Endodermal cell (in vitro differentiated cells): Measurements from ENCODE around the gene GDF7. TPM values are rescaled to one million over a fixed set of nuclear protein-coding genes. Genes with fewer than 3 reads are reported as not detected.

Source experiments
- DNase-seq: peaks from one replicate; pipeline ENCODE4 v3.0.0-alpha.2; 2017
- H3K27ac ChIP-seq: 2 replicates; pipeline ENCODE4 v1.5.1; 2013; ENCODE audit warnings: mild to moderate bottlenecking, low read depth, low read length, moderate library complexity
- H3K27me3 ChIP-seq: 2 replicates; pipeline ENCODE4 v1.6.1; 2013; ENCODE audit warnings: mild to moderate bottlenecking, low read length, moderate library complexity; ENCODE audit not compliant: insufficient read depth, control insufficient read depth, poor library complexity, severe bottlenecking
- H3K36me3 ChIP-seq: 2 replicates; pipeline ENCODE4 v1.7.0; 2013; ENCODE audit warnings: mild to moderate bottlenecking, low read length, moderate library complexity; ENCODE audit not compliant: control insufficient read depth, insufficient read depth
- H3K4me1 ChIP-seq: one replicate; pipeline ENCODE4 v1.7.0; 2013; ENCODE audit warnings: low read length; ENCODE audit not compliant: control insufficient read depth, insufficient read depth
- H3K4me3 ChIP-seq: 2 replicates; pipeline ENCODE4 v1.5.1; 2013; ENCODE audit warnings: mild to moderate bottlenecking, low read length, moderate library complexity
- H3K9ac ChIP-seq: 2 replicates; pipeline ENCODE4 v1.6.1; 2013; ENCODE audit warnings: mild to moderate bottlenecking, low read length, moderate library complexity; ENCODE audit not compliant: poor library complexity, severe bottlenecking; ENCODE audit errors: extremely low read depth
- H3K9me3 ChIP-seq: 2 replicates; pipeline ENCODE4 v1.6.1; 2013; ENCODE audit warnings: mild to moderate bottlenecking, low read length, moderate library complexity; ENCODE audit not compliant: control insufficient read depth
- H3K27ac Mint-ChIP-seq: 2 replicates; pipeline ENCODE4 v1.8.0; 2020; ENCODE audit warnings: mixed read lengths
- H3K27me3 Mint-ChIP-seq: 2 replicates; pipeline ENCODE4 v1.8.0; 2021; ENCODE audit warnings: mild to moderate bottlenecking, mixed read lengths; ENCODE audit not compliant: insufficient read depth
- H3K36me3 Mint-ChIP-seq: 2 replicates; pipeline ENCODE4 v1.8.0; 2020; ENCODE audit warnings: low read depth, mixed read lengths
- H3K4me1 Mint-ChIP-seq: 2 replicates; pipeline ENCODE4 v1.8.0; 2020; ENCODE audit warnings: mixed read lengths
- H3K4me3 Mint-ChIP-seq: 2 replicates; pipeline ENCODE4 v1.8.0; 2020; ENCODE audit warnings: mild to moderate bottlenecking, moderate library complexity, mixed read lengths
- H3K9me3 Mint-ChIP-seq: 2 replicates; pipeline ENCODE4 v1.8.0; 2020; ENCODE audit warnings: mild to moderate bottlenecking, mixed read lengths
- WGBS, 2 experiments: methylation state at CpG; one replicate each; pipeline versions ENCODE4 v1.1.5 to v1.1.7; 2013; ENCODE audit warnings: missing lambda C conversion rate in 2 of 2, mixed read lengths in 1 of 2; ENCODE audit not compliant: insufficient coverage in 1 of 2, insufficient read length in 1 of 2; 5-methylcytosine and 5-hydroxymethylcytosine counted together
- total RNA-seq, 2 donors: library from RNA; stranded (reverse); fragmentation: NEBNext Ultra II Directional in 1 of 2; extraction: Animal tissue kit (Norgen Biotek cat#: 25700) in 1 of 2; gene quantifications; 2 replicates in 1 of 2; 3 replicates in 1 of 2; pipeline ENCODE4 v1.2.1, GENCODE V29; 2021
- TF ChIP-seq, protein P1 (sequence below): fragments of 200-600 bp; sonication (generic); conservative IDR thresholded peaks from 2 replicates; pipeline ENCODE4 v1.5.0; 2021; ENCODE audit warnings: antibody characterized with exemption, mild to moderate bottlenecking

Gene GDF7
- total RNA-seq, 2 donors from 2014 or later, result 0.07 to 0.09 TPM

- DNase-seq, result peak; percentile 49
- Histone ChIP-seq H3K4me1 (no peaks in the 10 kb centered on the region), H3K27ac (no peak overlapping the region), H3K4me3 (no peak overlapping the region), H3K27me3 (peaks cover 89% of the 10 kb centered on the region), H3K36me3 (no peaks in the 10 kb centered on the region), H3K9me3 (no peaks in the 10 kb centered on the region), H3K9ac (no peak overlapping the region)
- TF ChIP-seq, protein P1, sequence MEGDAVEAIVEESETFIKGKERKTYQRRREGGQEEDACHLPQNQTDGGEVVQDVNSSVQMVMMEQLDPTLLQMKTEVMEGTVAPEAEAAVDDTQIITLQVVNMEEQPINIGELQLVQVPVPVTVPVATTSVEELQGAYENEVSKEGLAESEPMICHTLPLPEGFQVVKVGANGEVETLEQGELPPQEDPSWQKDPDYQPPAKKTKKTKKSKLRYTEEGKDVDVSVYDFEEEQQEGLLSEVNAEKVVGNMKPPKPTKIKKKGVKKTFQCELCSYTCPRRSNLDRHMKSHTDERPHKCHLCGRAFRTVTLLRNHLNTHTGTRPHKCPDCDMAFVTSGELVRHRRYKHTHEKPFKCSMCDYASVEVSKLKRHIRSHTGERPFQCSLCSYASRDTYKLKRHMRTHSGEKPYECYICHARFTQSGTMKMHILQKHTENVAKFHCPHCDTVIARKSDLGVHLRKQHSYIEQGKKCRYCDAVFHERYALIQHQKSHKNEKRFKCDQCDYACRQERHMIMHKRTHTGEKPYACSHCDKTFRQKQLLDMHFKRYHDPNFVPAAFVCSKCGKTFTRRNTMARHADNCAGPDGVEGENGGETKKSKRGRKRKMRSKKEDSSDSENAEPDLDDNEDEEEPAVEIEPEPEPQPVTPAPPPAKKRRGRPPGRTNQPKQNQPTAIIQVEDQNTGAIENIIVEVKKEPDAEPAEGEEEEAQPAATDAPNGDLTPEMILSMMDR, result no peak
- Mint-ChIP-seq H3K4me1 (peaks cover 2% of the 10 kb centered on the region), H3K27ac (no peak overlapping the region), H3K4me3 (no peak overlapping the region), H3K27me3 (peaks cover 89% of the 10 kb centered on the region), H3K36me3 (no peaks in the 10 kb centered on the region), H3K9me3 (no peaks in the 10 kb centered on the region)
- WGBS, 2 experiments, result 41 to 58% methylated on average over 4 to 7 of the region's 7 CpGs
Observed at GRCh38 chr2:20663196-20664070, 3.5 kb upstream of the GDF7 start.

DNA sequence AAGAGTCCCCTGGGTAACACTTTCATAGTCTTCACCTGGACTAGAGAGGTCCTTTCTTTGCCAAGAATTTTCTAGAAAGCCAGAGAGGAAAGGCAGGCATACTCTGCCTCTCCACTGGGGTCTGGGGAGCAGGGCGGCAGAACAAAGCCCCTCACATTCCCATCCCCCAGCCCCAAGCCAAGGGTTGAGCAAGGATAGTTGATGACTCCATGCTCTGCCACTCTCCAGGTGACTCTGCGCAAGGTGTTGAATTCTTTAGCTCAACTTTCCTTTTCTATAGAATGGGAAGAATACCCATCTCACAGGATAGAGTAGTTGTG, 2.9 kb upstream of the GDF7 start:
- Histone ChIP-seq H3K9ac (no peak overlapping the region), H3K4me3 (no peak overlapping the region), H3K4me1 (no peaks in the 10 kb centered on the region), H3K27ac (no peak overlapping the region), H3K36me3 (no peaks in the 10 kb centered on the region), H3K27me3 (peaks cover 91% of the 10 kb centered on the region), H3K9me3 (no peaks in the 10 kb centered on the region)
- TF ChIP-seq, protein P1, result no peak
- Mint-ChIP-seq H3K9me3 (no peaks in the 10 kb centered on the region), H3K27me3 (peaks cover 90% of the 10 kb centered on the region), H3K27ac (no peak overlapping the region), H3K36me3 (no peaks in the 10 kb centered on the region), H3K4me3 (no peak overlapping the region), H3K4me1 (peaks cover 2% of the 10 kb centered on the region)
- DNase-seq, result no peak
- WGBS, 2 experiments, result 41% methylated on average over 2 of the region's 2 CpGs; no CpG with 5 or more reads in 1 of the 2 experiments

DNA sequence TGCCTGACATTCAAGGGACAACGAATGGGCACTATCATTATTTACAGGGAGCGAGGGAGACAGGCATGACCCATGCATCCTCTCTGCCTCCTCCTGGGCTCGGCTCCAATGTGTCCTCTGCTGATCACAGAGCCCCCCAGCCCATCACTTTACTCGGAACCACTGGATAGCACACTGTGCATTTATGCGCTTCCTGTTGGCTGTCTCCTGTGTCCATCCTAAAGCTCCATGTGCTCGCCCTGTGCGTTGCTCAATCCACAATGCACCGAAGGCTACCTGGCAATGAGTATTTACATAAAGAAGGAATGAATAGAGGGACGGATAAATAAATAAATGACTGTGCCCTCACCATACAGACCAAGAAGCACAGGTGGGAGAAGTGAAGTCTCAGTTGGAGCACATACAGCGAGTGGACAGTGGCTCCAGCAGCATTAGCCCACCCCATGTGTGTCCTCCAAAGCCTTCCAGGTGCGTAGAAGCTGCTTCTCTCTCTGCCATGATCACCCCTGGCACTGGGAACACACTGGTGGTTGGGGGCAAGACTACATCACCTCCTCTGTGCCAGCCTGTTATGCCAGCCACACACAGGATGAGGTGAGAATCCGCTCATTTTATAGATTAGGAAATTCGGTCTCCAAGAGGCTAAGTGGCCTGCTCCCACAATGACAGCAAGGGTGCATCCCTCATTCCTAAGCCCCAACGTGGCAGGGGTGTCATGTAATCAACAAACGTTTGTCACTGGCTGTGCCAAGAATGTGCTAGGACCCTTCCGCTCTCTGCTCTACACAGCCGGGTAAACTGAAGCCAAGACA, 2.3 kb upstream of the GDF7 start:
- no peak overlapping the region for H3K4me3 ChIP-seq
- TF ChIP-seq, protein P1, result no peak
- peaks cover 91% of the 10 kb centered on the region for H3K27me3 Mint-ChIP-seq
- no peaks in the 10 kb centered on the region for H3K36me3 ChIP-seq
- no peaks in the 10 kb centered on the region for H3K4me1 ChIP-seq
- H3K36me3 Mint-ChIP-seq, result no peaks in the 10 kb centered on the region
- H3K4me3 Mint-ChIP-seq, result no peak overlapping the region
- H3K27me3 ChIP-seq, result peaks cover 91% of the 10 kb centered on the region
- 39 to 40% methylated on average over 10 to 17 of the region's 17 CpGs for WGBS, 2 experiments
- H3K27ac ChIP-seq, result no peak overlapping the region
- H3K27ac Mint-ChIP-seq, result no peak overlapping the region
- H3K9me3 ChIP-seq, result no peaks in the 10 kb centered on the region
- peak; percentile 57 for DNase-seq
- peaks cover 1% of the 10 kb centered on the region for H3K9me3 Mint-ChIP-seq
- H3K9ac ChIP-seq, result no peak overlapping the region
- H3K4me1 Mint-ChIP-seq, result peaks cover 2% of the 10 kb centered on the region
